GM12875 (cell line): ENCODE measurements around the gene CROCC2.

Source experiments
- H3K4me3 ChIP-seq: one replicate; pipeline ENCODE4 v1.5.1; 2011; ENCODE audit warnings: low read depth, low read length, control low read depth
- CTCF ChIP-seq: IDR thresholded peaks from 2 replicates; pipeline ENCODE4 v1.5.1; 2011; ENCODE audit warnings: low read depth, mild to moderate bottlenecking, control low read depth, inconsistent platforms, low read length, moderate library complexity, borderline replicate concordance; ENCODE audit not compliant: insufficient read depth

The CROCC2 gene

GRCh38 chr2:240872317-240873097, 33.6 kb upstream of the CROCC2 start:
- no peak for TF ChIP-seq CTCF
- no peak overlapping the region for H3K4me3 ChIP-seq

- TF ChIP-seq CTCF: no peak
These were observed 32.9 kb upstream of the CROCC2 start for GRCh38 chr2:240873098-240873788.

GRCh38 chr2:240873805-240874714, 32.1 kb upstream of the CROCC2 start:
- H3K4me3 ChIP-seq: no peak overlapping the region
- no peak for TF ChIP-seq CTCF

More at GRCh38 chr2:240873098-240873788, 32.9 kb upstream of the CROCC2 start:
- no peak overlapping the region for H3K4me3 ChIP-seq

DNA sequence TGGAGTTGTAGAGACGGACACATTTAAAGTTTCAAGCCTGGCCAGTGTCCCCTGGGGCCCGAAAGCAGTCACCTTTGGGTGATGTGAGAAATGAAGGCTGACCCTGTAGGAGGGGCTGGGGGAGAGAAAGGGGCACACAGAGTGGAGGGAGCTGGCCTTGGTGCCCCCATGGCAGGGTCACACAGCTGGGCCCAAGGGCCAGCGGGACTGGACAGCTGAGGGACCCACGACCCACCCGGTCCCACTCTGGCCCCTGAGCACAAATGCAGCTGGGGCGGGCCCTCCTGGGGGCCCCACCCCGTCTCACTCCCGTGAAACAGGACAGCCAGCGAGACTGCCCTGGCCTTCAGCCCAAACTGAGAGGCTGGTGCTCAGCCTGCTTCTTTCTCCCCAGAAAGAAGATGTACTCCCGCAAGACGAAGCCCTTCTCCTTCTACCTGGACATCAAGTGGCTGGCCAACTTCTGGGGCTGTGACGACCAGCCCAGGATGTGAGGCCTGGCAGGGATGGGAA, 31.4 kb upstream of the CROCC2 start:
- no peak for TF ChIP-seq CTCF
- no peak overlapping the region for H3K4me3 ChIP-seq

DNA sequence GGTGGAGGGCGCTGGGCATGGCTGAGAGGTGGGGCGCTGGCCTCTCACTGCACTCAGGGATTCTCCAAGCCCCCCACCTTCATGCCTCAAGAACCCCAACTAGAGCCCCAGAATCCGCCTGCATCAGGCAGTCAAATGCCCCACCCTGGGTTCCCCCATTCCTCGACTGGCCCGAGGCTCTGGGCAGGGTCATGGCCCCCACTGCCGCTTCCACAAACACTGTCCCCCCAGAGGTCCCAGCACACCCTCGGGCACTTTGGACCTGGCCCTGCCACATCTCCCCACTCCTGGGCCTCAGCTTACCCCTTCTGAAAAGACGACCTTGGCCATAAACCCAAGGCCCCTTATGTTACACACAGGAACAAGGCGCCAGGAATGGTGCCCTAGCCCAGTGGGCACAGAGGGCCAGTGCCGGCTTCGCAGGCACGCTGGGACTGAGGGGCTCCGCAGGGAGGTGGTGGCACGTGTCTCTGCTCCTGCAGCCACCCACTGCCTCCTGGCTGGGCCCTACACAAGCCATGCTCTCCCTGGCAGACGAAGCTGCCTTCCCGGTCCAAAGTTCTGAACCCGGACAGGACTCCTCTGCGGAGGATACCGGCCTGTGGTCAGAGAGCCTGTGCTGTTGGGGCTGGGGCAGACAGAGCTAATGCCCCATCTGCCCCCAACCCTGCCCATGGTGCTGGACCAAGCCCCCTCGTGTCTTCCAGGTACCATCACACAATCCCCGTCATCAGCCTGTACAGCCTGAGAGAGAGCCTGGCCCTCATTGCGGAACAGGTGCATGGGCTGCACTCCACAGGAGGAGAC, 30.7 kb upstream of the CROCC2 start:
- TF ChIP-seq CTCF: no peak
- no peak overlapping the region for H3K4me3 ChIP-seq

GRCh38 chr2:240876035-240876474, 30.1 kb upstream of the CROCC2 start:
- H3K4me3 ChIP-seq: no peak overlapping the region
- TF ChIP-seq CTCF: no peak
